ENCODE results near the gene USH2A.

Gene USH2A

DNA sequence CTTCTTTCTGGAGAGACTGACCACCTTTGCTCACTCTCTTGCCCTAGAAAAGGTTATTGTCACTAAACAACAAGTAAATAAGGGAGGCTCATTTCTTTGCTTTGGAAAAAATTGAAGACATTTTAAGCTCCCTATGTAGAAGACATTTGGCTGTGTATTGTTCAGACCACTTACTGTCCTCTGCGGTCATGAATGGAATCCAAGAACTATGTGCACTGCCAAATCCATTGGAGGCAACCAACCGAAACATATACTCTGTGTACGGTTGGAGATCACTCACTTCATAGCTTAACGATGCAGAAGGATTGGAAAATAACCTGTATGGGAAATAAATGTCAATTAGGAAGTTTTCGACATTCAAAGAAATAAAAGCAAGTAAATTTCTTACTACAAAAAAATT, 523.3 kb downstream of the USH2A start:
- DNase-seq, result no peak

DNA sequence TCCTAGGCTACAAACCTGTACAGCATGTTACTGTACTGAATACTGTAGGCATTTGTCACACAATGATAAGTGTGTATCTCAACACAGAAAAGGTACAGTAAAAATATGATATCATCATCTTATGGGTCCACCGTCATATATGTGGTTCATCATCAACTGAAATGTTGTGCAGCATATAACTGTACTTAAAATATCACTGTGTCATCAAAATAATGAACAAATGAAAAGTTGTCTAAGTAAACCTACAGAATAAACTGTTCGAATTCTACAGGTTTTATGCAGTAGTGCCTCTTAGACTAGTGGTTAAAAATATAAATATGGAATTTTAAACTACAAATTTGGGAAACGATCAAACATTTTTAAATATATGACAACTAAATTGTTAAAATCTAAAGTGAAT, 527.4 kb downstream of the USH2A start:
- no peak for DNase-seq

DNA sequence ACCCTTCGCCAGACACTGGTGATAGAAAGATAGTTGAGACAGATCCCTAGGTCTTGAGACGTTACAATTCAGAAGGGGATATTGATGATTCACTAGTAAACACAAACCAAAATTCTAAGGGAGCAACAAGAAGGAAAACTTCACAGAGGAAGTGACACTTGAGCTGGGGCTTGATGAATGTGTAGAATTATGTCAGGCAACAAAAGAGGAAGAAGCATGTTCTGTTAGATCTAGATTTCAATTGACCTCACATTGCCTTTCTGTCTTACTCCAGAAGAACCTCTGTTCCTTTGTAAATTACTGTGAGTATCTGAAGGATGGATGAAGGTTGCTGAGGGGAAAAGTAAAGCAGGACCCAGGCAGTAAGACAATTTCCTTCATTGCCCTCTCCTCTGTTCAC, 528.0 kb downstream of the USH2A start:
- no peak for DNase-seq

DNA sequence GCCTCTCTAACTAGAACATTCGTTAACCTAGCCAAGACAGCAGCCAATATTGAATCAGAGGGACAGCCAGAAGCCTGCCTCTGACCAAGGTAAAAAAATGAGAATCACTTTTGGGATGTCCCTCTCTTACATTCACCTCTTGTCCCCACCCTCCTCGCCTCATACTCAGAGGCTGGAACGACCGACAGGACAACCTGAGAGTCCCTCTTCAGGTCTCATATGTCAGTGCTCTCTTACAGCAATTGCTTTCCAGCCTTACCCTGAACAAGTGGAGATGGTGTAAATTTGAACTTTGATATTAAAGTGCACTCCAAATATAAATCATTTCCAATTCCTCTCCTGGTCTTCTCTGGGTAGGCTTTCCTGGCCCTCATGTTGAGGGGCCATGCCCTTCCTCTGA, 528.6 kb downstream of the USH2A start:
- DNase-seq, result no peak

DNA sequence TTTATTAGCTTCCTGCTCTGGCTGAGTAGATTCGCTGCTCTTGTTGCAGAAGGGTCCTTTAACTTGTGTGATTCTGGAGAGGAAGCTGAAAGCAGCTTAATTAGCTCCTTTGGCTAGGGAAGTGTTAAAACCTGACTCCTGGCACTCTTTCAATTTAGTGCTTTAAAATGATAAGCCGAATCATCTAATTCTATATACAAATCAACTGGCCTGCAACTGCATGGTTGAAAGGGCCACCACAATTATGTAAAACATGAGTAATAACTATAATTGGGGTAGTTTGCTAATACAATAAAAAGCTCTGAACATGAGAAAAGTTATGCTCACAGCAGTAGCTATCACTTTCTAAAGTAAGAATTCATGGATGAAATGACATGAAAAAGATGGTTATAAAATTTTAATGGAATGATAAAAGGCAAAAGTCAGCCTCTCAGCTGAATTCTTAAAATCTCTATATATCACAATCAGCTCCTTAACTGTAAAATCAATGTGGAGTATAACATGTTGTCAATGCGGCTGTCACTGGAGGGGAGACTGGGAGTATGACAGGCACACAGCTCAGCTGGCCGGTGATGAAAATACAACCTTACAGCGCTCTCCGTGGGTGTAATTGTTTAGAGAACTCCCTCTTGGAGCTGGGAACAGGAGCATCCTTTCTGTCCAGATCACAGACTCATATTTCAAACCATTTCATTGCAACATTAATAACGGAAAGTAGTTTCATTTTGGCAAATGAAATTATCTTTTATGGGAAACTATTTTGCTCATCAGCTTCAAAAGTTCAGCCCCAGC, 531.8 kb downstream of the USH2A start:
- no peak for DNase-seq

DNA sequence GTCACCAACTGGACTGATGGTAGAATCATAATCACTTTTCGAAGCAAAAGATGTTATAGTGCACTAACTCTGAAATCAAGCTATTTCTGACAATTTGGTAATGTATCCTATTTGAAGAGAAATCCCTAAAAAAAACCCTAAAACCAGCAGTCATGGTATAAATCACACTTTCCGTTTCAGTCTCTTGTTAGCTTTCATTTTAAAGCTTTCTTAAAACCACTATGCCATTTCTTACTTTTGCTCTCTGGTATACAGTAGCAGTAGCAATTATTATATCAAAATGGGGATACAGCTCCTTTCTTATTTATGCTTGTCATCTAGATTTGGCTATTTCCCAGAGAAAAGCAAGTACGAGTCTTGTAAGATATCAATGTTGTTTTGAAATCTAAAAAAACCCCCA, 532.8 kb downstream of the USH2A start:
- no peak for DNase-seq

DNA sequence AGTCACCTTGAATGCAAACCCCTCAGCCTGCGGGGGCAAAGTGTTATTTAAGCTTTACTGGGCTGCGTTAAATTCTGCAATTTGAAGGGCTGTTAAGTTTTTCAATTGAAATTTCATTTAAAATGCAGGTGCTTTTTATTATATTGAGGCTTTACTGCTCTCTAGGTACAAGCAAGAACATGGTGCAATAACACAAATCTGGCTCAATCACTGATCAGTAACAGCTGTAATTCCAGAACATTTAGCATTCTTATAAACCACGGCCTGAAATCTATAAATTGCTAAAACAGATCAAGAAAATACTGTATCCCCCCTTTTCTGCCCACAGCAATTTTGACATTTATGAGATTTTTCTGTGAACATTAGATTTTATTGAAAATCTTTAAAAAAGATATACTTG, 533.4 kb downstream of the USH2A start:
- DNase-seq, result no peak

DNA sequence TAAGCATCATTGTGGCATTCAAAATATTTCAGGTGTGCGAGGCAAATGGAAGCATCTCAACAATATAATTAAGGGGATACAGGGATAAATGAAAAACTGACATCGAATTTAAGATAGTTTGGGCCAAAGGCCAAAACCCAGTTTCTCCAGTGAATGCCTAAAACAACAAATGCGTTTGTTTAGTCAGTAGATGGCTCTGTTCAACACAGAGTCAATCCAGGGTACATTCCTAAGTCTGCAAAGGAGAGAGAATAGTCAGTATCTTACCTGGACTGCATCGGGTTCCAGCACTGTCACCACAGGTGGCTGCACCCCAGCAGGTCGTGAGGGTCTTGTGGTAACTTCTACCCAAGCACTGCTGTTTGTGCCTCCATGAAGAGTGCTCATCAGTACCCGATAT, 535.1 kb downstream of the USH2A start:
- DNase-seq, result no peak

DNA sequence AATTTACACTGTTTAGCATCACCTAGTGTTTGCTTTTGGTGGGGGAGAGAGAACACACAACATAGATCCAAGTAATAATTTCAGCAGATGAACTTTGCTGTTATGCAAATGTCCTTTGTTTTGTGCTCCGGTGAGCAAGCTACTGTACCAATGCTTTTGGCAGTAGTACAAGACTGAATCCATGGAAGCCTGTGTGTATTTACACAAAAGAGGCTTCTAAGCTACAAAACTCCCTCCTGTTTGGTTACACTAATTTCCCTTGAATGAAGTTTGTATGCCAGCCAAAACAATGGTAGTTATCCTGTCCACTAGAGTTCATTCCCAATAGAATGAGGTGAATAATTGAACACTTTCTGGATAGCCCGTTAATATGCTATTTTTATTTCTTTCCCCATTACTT, 535.6 kb downstream of the USH2A start:
- DNase-seq, result no peak

DNA sequence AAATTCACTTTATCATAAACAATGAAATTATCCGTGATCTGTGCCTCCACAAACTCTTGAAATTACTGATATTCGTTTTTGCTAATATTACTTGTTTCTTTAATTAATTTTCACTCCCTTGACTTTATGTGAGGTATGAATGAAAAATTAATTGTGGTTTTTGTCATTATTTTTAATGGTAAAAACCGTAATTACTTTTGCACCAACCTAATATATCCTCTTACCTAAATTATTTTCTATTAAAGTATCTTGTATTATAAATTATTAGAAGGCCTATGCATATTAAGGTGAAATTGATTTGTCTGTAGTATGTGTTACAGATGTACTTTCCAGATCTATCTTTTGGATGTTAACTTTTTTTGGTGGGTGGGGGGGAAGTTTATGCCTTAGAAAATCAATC, 540.2 kb downstream of the USH2A start:
- DNase-seq, result no peak

DNA sequence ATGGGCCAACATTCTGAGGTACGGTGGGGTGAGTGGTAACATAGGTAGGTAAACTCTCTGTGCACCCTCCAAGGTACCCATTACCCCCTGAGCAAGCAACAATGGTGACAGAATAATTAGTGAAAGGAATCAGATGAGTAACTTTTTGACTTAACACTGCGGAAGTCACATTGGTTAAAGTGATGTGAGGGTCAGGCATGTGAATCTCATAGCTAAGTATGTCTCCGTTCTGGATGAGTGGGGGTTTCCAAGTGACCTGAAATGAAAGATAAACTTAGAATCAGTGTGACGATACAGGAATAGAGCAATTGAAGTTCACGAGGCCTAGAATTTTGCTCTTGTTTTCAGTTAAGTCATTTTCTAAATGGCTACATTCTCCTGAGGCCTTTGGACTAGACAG, 544.4 kb downstream of the USH2A start:
- DNase-seq, result no peak

DNA sequence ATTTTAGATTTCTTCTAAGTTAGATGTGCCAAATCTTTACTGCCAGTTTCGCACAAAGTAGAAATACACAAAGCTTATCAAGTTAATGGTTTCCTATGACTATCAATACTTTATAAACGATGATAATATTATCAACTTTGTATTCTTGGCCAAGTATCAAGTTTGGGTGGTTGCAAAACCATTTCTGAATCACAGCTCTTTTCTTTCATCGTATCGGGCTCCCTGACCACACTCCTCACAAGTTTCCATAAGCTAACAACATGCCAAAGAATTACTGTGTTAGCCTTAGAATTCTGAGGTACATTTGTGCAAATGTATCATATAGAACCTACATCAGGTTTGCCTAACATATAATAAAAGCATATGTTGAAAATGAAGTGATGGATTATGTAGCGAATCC, 545.1 kb downstream of the USH2A start:
- no peak for DNase-seq

DNA sequence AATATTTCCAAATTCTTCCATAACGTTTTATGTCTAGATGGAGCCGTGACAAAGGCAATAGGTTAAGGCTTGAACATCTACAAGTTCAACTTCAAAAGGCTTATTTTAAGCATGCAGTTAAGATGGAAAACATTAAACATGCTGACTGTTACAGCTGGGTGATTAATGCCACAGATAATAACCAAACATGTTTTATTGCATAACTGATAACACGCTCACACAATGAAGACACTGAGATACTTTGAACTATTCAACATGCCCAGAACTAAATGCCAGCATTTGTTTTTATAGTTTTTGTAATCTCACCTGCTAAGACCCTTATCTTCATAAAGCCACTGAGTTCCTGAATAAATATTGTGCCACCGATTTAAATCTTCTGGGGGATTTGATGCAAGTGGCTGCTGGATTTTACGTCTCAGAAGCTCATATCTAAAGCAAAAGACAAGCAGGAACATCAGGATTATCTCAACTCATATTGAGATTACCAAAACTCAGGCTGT, 545.7 kb downstream of the USH2A start:
- no peak for DNase-seq

DNA sequence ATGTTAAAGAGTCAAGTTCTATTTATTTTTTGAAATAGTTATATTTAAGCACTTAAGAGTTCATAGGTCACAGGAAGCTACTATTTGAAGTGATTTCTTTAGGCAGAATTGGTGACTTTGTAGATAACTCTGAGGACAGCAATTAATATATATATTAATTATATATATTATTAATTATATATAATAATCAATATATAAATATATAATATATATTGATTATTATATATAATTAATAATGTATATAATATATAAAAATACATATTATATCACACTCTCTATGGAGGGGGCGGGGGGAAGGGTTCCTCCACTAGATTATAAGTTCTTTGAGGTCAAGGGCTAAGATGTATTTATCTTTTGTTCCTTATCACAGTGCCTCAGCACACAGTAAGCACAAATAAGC, 547.5 kb downstream of the USH2A start:
- DNase-seq, result no peak

DNA sequence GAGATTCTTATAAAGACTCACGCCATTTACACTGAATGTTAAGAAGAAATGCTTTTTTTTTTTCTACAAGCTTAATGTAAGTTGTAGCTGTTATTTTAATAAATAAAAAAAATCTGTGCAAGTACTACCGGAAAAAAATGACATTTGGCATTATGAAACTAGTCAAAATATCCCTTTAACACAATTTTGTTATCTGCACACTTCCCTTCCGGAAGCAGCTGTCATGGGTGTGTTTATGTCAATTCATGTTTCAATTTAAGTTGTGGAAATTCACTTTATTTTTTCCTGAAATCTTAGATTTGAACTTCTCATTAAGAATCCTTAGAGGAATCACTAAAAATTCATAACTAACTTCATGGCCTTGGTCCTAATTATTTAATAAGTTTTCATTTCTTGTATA, 548.0 kb downstream of the USH2A start:
- no peak for DNase-seq

DNA sequence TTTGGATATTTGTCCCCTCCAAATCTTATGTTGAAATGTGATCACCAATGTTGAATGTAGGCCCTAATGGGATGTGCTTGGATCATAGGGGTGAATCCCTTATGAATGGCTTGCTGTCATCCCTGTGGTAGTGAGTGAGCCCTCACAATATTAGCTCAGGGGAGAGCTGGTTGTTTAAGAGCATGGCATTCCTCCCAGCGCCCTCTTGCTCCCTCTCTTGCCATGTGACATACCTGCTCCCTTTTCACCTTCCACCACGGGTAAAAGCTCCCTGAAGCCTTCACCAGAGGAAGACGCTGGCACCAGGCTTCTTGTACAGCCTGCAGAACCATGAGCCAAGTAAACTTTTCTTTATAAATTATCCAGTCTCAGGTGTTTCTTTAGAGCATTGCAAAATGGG, 550.6 kb downstream of the USH2A start:
- DNase-seq, result no peak

DNA sequence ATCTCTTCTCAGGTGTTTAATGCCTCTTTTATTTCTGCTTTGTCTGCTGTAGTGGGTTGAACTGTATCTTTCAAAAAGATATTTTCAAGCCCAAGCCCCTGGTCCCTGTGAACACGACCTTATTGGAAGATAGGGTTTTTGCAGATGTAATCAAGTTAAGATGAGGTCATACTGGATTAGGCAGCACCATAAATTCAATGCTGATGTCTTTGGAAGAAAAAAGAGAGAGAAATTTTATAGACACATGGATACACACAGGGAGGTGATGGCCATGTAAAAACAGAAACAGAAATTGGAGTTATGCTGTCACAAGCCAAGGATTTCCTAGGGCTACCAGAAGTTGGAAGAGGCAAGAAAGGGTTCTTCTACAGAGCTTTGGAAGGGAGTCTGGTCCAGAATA, 554.7 kb downstream of the USH2A start:
- DNase-seq, result no peak

DNA sequence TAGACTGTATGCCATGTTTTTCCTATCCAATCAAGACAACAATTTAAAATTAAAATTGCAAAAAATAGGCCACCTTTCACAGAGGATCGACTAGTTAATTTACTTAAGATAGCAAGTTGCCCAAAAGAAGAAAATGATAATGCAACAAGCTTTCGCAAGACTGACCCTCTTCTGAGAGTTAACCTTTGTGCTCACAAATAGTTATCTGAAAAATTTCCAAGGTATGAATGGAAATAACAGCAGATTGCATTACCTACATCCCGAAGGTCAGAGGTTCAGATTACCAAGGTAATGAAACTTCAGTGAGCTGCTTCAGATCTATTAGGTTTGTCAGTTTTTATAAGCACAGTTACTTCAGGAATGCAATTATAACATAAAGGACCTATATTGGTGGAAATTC, 558.2 kb downstream of the USH2A start:
- no peak for DNase-seq

DNA sequence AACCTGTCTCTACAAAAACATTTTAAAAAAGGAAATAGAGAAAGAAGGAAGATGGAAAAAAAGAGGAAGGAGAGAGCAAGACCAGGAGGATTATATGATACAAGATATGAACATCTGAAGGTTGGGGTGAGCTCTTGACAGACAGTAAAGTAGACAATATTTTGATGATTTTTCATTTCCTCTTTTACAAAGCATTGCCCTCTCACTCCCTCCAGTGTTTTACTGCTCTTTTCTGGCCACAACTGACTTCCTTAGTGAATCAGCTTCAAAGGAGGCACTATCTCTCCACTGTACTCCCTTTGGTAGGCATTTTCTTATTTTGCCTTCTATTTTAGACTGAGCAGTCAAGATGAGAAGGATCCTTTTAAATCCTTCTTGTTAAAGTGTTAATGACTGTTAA, 559.5 kb downstream of the USH2A start:
- no peak for DNase-seq

DNA sequence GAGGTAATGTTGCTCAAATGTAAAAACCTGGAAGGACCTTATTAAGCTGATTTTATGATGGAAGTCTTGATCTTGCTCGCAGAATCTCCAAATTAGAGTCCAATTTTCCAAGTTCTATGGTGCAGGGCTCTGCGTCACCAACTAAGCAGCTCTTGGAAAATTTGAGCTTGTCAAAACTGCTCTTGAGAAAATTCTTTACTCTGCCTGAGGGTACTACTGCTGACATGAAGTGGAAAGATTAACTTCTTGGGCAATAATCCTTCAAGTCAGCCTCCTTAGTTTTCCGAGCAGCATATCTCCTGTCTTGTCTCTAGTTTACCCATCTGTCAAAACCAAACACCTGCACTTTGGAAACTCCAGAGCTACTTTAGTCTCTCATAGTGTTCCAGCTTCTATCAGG, 562.4 kb downstream of the USH2A start:
- no peak for DNase-seq

DNA sequence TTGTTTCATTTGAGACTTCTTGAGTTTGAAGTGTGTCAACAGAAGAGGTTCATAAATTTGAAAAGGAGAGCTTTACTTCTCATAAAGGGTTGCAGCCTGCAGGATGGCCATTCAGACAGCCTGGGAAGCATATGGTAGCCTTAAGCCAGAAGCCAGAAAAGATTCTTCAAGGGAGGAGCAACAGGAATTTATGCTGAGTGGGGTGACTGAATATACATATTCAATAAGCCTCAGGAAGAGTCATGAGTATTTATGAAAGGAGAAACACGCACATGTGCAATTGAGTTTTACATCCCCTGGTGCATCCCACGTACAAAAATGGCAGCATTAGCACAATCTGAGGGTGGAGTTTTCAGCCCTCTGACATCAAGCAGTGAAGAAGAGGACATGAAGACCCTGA, 565.9 kb downstream of the USH2A start:
- DNase-seq, result no peak

DNA sequence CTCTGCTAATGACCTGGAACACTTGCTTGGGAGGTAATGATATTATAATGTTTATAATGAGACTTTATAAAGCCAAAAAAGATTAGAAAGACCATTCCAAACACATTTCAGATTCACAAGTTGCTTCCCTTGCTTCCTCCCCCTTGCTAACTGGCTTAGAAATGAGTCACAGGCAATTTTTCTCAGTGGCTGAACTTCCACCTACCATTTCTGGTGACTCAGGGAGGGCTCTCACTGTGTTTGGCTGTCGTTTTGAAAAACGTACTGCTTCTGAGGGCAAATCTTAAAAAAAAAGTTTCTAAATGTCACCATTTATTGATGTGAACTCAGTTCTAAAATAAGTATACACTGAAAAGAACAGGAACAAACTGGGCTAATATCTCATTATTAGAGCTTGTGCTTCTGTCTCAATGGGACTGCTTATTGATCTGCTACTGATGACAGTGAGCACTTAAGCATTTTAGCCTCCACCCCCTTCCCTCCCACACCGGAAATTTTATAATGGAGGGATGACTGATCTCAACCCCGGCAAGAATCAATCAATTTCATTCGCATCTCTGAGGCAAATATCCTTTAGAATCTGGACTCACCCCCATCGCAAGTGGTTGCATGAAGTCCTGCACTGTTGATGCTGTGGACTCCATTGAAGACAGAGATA, 577.9 kb downstream of the USH2A start:
- DNase-seq, result no peak

DNA sequence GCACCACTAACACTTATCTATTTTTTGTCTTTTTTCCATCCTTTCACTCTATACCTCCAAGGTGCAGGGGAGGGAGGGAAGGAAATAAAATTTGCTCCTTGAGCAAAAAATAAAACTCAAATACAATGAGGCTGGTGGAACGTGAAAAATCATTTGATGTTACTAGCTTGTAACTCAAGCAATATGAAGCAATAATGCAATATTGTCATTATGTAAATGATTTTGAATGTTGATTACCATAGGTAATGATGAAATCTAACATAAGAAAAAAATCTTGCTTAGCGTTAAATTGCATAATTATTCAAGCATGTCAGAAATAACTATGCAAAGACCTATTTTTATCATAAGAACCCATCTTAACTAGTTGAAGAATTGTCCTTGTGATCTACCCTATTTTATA, 578.5 kb downstream of the USH2A start:
- no peak for DNase-seq

DNA sequence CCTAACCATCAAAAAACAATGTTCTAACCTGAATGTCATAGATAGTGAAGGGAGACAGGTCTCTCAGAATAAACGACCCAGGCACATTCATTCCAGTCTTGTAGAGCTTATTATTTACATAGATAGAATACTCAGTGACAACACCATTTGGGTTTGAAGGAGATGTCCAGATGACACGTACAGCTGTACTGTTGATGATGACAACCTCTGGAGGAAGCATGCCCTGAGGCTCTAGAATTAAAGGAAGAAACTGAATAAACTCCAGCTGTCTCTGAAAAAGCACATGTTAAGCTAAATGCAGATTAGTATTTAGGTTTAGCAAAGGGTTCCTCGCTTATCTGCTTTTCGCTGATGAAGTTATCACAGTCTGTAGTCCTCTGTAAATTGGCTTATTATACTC, 579.0 kb downstream of the USH2A start:
- DNase-seq, result no peak

DNA sequence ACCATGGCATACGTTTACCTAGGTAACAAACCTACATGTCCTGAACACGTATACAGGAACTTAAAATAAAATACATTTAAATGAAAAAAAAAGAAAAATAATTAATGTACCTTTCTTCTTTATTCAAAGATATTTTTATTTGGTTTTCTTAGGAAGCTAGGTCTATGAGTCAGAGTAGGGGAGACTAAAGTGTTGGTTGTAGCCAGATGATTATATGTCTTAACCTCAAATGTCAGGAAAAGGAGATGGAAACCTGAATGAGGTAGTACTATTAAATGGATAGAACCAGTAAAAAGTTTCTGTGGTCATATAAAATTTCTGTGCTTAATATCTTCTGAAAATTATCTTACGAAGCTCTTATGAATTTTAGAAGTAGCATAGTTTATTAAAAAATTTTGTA, 580.3 kb downstream of the USH2A start:
- DNase-seq, result no peak

Data from NCI-H2171 (cell line).